ENCODE results near the gene NPAT.

The NPAT gene

DNA sequence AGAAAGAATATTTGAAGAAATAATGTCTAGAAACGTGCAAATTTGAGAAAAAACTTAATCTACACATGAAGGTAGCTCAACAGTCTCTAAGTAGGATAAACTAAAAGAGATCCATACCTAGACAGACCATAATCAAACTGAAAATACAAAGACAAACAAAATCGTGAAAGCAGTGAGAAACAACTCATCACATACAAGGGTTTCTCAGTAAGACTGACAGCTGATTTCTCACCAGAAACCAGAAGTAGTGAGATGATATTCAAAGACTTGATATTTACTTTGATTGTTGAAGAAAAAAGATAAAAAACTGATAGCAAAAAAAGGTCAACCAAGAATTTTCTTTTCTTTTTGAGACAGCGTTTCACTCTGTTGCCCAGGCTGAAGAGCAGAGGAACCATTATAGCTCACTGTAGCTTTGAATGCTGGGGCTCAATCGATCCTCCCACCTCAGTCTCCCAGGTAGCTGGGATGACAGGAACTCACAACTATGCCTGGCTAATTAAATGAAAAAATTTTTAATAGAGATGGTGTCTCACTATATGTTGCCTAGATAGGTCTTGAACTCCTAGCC is 17.4 kb downstream of the NPAT start:
- peaks cover 11% of the 10 kb centered on the region for H3K9me3 ChIP-seq (ENCODE audit: insufficient read depth, low read depth, low read length)
- no CpG with 5 or more reads among the region's 4 CpGs for WGBS (ENCODE audit: extremely low coverage, insufficient coverage, insufficient read length)

DNA sequence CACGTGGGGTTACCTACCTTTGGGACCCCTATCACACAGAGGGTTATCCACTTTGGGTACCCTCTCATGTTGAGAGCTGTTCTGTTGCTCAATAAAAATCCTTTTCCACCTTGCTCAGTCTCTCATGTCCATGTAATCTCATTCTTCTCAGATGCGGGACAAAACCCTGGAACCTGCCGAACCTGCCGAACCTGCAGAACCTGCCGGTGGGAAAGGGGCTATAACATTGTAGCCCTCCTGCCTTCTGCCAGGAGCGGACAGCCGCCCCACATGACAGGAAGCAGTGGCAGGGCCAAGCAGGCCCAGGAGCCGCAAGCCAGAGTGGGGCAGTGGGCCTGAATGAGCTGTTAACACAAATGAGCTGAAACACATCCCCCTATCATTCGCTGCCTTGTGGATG is 18.1 kb downstream of the NPAT start:
- H3K9ac ChIP-seq (ENCODE audit: low read length), result no peak overlapping the region
- H2AFZ ChIP-seq (ENCODE audit: insufficient read depth, low read length, poor library complexity), result no peak overlapping the region
- H3K4me2 ChIP-seq (ENCODE audit: low read length), result no peak overlapping the region
- no peak overlapping the region for H2AK5ac ChIP-seq (ENCODE audit: low read length)
- H3K79me2 ChIP-seq (ENCODE audit: control insufficient read depth, insufficient read depth, low read length, poor library complexity), result peaks cover 2% of the 10 kb centered on the region
- H3K18ac ChIP-seq (ENCODE audit: low read length), result no peak overlapping the region
- H3K27ac ChIP-seq (ENCODE audit: low read depth, low read length), result peak overlapping the region; percentile 63
- no peak overlapping the region for H3K23ac ChIP-seq (ENCODE audit: low read length)
- peak overlapping the region; percentile 30 for H4K8ac ChIP-seq (ENCODE audit: low read depth, low read length)
- peak; percentile 85 to 89 for DNase-seq
- H4K91ac ChIP-seq (ENCODE audit: low read depth, low read length), result peak overlapping the region; percentile 30
- no peak overlapping the region for H3K4me3 ChIP-seq (ENCODE audit: low read depth, low read length)
- H3K9me3 ChIP-seq (ENCODE audit: insufficient read depth, low read depth, low read length), result peaks cover 11% of the 10 kb centered on the region
- H3K4me1 ChIP-seq (ENCODE audit: control insufficient read depth in 1 of 2, insufficient read depth in 2 of 2, low read length in 2 of 2), result peaks cover 14 to 21% of the 10 kb centered on the region in 2 experiments
- H2BK5ac ChIP-seq (ENCODE audit: low read depth, low read length, poor library complexity), result no peak overlapping the region
- H3K79me1 ChIP-seq (ENCODE audit: low read length), result peaks cover 13% of the 10 kb centered on the region
- H3K36me3 ChIP-seq (ENCODE audit: control insufficient read depth in 1 of 2, insufficient read depth in 2 of 2, low read length in 2 of 2), result peaks cover 24 to 34% of the 10 kb centered on the region in 2 experiments
- no peak overlapping the region for H2BK120ac ChIP-seq (ENCODE audit: insufficient read depth, low read length, poor library complexity)
- no peak overlapping the region for H3K14ac ChIP-seq (ENCODE audit: low read length)
- no peaks in the 10 kb centered on the region for H3K27me3 ChIP-seq (ENCODE audit: insufficient read depth, low read length)
- no peak overlapping the region for H3K4ac ChIP-seq (ENCODE audit: low read depth, low read length)
- no CpG with 5 or more reads among the region's 9 CpGs for WGBS (ENCODE audit: extremely low coverage, insufficient coverage, insufficient read length)
- H2BK12ac ChIP-seq (ENCODE audit: low read length), result no peak overlapping the region
- H4K12ac ChIP-seq (ENCODE audit: low read depth, low read length), result no peak overlapping the region

More for the DNA sequence above, 17.4 kb downstream of the NPAT start:
- H3K27me3 ChIP-seq (ENCODE audit: insufficient read depth, low read length), result no peaks in the 10 kb centered on the region
- no peak overlapping the region for H4K12ac ChIP-seq (ENCODE audit: low read depth, low read length)
- H3K27ac ChIP-seq (ENCODE audit: low read depth, low read length), result no peak overlapping the region
- no peak overlapping the region for H2BK12ac ChIP-seq (ENCODE audit: low read length)
- H4K91ac ChIP-seq (ENCODE audit: low read depth, low read length), result no peak overlapping the region
- H4K8ac ChIP-seq (ENCODE audit: low read depth, low read length), result no peak overlapping the region
- peaks cover 11 to 17% of the 10 kb centered on the region in 2 experiments for H3K4me1 ChIP-seq (ENCODE audit: control insufficient read depth in 1 of 2, insufficient read depth in 2 of 2, low read length in 2 of 2)
- H3K14ac ChIP-seq (ENCODE audit: low read length), result no peak overlapping the region
- H3K79me1 ChIP-seq (ENCODE audit: low read length), result peaks cover 10% of the 10 kb centered on the region
- no peak overlapping the region for H3K4me3 ChIP-seq (ENCODE audit: low read depth, low read length)
- no peak for DNase-seq
- no peaks in the 10 kb centered on the region for H3K79me2 ChIP-seq (ENCODE audit: control insufficient read depth, insufficient read depth, low read length, poor library complexity)
- H3K4ac ChIP-seq (ENCODE audit: low read depth, low read length), result no peak overlapping the region
- H2AK5ac ChIP-seq (ENCODE audit: low read length), result no peak overlapping the region
- no peak overlapping the region for H3K9ac ChIP-seq (ENCODE audit: low read length)
- no peak overlapping the region for H3K18ac ChIP-seq (ENCODE audit: low read length)
- no peak overlapping the region for H2BK5ac ChIP-seq (ENCODE audit: low read depth, low read length, poor library complexity)
- H2AFZ ChIP-seq (ENCODE audit: insufficient read depth, low read length, poor library complexity), result no peak overlapping the region
- peaks cover 24 to 34% of the 10 kb centered on the region in 2 experiments for H3K36me3 ChIP-seq (ENCODE audit: control insufficient read depth in 1 of 2, insufficient read depth in 2 of 2, low read length in 2 of 2)
- no peak overlapping the region for H3K23ac ChIP-seq (ENCODE audit: low read length)
- no peak overlapping the region for H3K4me2 ChIP-seq (ENCODE audit: low read length)
- H2BK120ac ChIP-seq (ENCODE audit: insufficient read depth, low read length, poor library complexity), result no peak overlapping the region

GRCh38 chr11:108203075-108203474 is 19.4 kb downstream of the NPAT start:
- Histone ChIP-seq H3K9me3 (ENCODE audit: insufficient read depth, low read depth, low read length) (peaks cover 11% of the 10 kb centered on the region), H3K23ac (ENCODE audit: low read length) (no peak overlapping the region), H2AK5ac (ENCODE audit: low read length) (no peak overlapping the region), H3K18ac (ENCODE audit: low read length) (no peak overlapping the region), H3K79me2 (ENCODE audit: control insufficient read depth, insufficient read depth, low read length, poor library complexity) (peaks cover 4% of the 10 kb centered on the region), H2BK5ac (ENCODE audit: low read depth, low read length, poor library complexity) (no peak overlapping the region), H3K4me1 (ENCODE audit: control insufficient read depth in 1 of 2, insufficient read depth in 2 of 2, low read length in 2 of 2) (peaks cover 22 to 30% of the 10 kb centered on the region in 2 experiments), H3K4me2 (ENCODE audit: low read length) (no peak overlapping the region), H4K12ac (ENCODE audit: low read depth, low read length) (no peak overlapping the region), H3K4me3 (ENCODE audit: low read depth, low read length) (no peak overlapping the region), H3K27me3 (ENCODE audit: insufficient read depth, low read length) (no peaks in the 10 kb centered on the region), H4K8ac (ENCODE audit: low read depth, low read length) (no peak overlapping the region), H2BK12ac (ENCODE audit: low read length) (no peak overlapping the region), H3K14ac (ENCODE audit: low read length) (no peak overlapping the region), H2AFZ (ENCODE audit: insufficient read depth, low read length, poor library complexity) (no peak overlapping the region), H3K79me1 (ENCODE audit: low read length) (peaks cover 20% of the 10 kb centered on the region), H4K91ac (ENCODE audit: low read depth, low read length) (no peak overlapping the region), H3K27ac (ENCODE audit: low read depth, low read length) (no peak overlapping the region), H3K9ac (ENCODE audit: low read length) (no peak overlapping the region), H3K36me3 (ENCODE audit: control insufficient read depth in 1 of 2, insufficient read depth in 2 of 2, low read length in 2 of 2) (peaks cover 24 to 36% of the 10 kb centered on the region in 2 experiments), H2BK120ac (ENCODE audit: insufficient read depth, low read length, poor library complexity) (no peak overlapping the region), H3K4ac (ENCODE audit: low read depth, low read length) (no peak overlapping the region)
- no CpG with 5 or more reads among the region's 2 CpGs for WGBS (ENCODE audit: extremely low coverage, insufficient coverage, insufficient read length)
- no peak for DNase-seq

DNA sequence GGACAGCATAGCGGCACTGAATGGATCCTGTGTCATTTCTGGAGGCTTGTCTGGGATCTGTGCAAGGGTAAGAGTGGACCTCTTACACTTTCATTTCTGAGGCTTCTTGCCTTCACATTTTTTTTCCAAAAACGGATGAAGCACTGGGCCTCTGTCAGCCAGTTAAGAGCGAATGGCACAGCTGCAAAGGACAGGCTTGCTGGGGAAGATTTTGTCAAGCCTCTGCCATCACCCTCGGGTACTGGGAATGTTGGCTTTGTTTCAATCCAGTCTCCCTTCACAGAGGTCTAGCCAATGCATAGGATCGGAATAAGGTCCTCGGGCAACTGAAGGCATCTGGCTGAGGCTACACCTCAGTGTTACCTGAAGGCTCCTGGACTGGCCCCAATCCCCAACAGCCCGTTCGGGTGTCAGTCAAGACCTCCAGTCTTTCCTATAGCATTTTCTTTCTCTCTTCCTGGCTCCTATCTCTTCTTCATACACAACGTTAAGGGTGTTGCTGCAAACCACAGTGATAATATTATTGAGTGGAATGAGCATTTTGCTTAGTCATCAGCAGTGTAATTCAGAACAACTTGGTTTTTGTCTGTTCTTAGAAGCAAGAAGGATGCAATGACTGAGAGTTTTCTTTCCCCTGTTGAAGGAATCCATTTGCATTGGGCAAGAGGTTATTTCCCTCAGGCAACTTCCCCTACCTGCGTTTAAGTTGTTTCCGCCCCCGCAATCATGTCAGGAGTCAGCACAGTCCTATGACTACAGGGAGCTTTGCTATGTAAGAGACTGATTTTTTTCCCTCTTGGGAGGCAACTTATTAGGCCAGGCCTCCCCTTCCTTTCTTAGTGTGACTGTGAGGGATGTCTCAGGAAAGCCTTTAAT is 22.8 kb downstream of the NPAT start:
- Histone ChIP-seq H4K12ac (ENCODE audit: low read depth, low read length) (peak overlapping the region; percentile 28), H3K36me3 (ENCODE audit: control insufficient read depth in 1 of 2, insufficient read depth in 2 of 2, low read length in 2 of 2) (peaks cover 11 to 20% of the 10 kb centered on the region in 2 experiments)

More for the DNA sequence above, 22.8 kb downstream of the NPAT start:
- Histone ChIP-seq H3K14ac (ENCODE audit: low read length) (peak overlapping the region; percentile 85), H2AFZ (ENCODE audit: insufficient read depth, low read length, poor library complexity) (peak overlapping the region; percentile 21), H3K4ac (ENCODE audit: low read depth, low read length) (peak overlapping the region; percentile 44), H2BK5ac (ENCODE audit: low read depth, low read length, poor library complexity) (peak overlapping the region; percentile 93), H2BK120ac (ENCODE audit: insufficient read depth, low read length, poor library complexity) (peak overlapping the region; percentile 81), H3K9me3 (ENCODE audit: insufficient read depth, low read depth, low read length) (peaks cover 3% of the 10 kb centered on the region), H3K4me3 (ENCODE audit: low read depth, low read length) (no peak overlapping the region), H2AK5ac (ENCODE audit: low read length) (peak overlapping the region; percentile 90), H3K9ac (ENCODE audit: low read length) (no peak overlapping the region), H3K23ac (ENCODE audit: low read length) (no peak overlapping the region), H4K8ac (ENCODE audit: low read depth, low read length) (peak overlapping the region; percentile 78), H3K18ac (ENCODE audit: low read length) (peak overlapping the region; percentile 90), H3K27me3 (ENCODE audit: insufficient read depth, low read length) (no peaks in the 10 kb centered on the region), H4K91ac (ENCODE audit: low read depth, low read length) (peak overlapping the region; percentile 88), H2BK12ac (ENCODE audit: low read length) (peak overlapping the region; percentile 90), H3K4me1 (ENCODE audit: control insufficient read depth in 1 of 2, insufficient read depth in 2 of 2, low read length in 2 of 2) (peaks cover 22 to 30% of the 10 kb centered on the region in 2 experiments), H3K4me2 (ENCODE audit: low read length) (peak overlapping the region; percentile 16), H3K27ac (ENCODE audit: low read depth, low read length) (peak overlapping the region; percentile 95), H3K79me2 (ENCODE audit: control insufficient read depth, insufficient read depth, low read length, poor library complexity) (peaks cover 4% of the 10 kb centered on the region), H3K79me1 (ENCODE audit: low read length) (peaks cover 20% of the 10 kb centered on the region)
- peak; percentile 95 to 100 for DNase-seq
- no CpG with 5 or more reads among the region's 12 CpGs for WGBS (ENCODE audit: extremely low coverage, insufficient coverage, insufficient read length)

Data from trophoblast cell (in vitro differentiated cells and primary cell).